ENCODE results near the gene RARB.

RARB gene

DNA sequence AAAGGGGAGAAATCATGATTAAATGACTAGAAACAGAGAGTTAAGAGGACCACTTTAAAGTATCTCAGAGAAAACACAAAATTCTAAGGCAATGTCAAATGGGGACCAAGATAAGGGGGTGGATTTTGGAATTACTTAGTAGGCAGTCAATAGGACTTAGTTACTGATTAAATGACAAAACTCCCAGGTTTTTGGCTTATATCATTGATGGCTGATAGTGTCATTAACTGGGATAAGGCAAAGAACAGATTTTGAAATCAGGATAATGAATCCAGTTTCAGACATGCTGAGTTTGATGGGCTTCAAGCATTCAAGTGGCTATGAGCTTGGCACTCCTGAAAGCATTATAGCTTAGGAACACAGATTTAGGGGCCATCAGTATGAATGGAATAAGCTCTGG, 182.7 kb downstream of the RARB start:
- H3K27ac ChIP-seq = no peak overlapping the region
- TF ChIP-seq, protein P1, sequence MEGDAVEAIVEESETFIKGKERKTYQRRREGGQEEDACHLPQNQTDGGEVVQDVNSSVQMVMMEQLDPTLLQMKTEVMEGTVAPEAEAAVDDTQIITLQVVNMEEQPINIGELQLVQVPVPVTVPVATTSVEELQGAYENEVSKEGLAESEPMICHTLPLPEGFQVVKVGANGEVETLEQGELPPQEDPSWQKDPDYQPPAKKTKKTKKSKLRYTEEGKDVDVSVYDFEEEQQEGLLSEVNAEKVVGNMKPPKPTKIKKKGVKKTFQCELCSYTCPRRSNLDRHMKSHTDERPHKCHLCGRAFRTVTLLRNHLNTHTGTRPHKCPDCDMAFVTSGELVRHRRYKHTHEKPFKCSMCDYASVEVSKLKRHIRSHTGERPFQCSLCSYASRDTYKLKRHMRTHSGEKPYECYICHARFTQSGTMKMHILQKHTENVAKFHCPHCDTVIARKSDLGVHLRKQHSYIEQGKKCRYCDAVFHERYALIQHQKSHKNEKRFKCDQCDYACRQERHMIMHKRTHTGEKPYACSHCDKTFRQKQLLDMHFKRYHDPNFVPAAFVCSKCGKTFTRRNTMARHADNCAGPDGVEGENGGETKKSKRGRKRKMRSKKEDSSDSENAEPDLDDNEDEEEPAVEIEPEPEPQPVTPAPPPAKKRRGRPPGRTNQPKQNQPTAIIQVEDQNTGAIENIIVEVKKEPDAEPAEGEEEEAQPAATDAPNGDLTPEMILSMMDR (IDR thresholded peaks at IDR 0.05) = no peak
- no peak for TF ChIP-seq ZFX (IDR thresholded peaks at IDR 0.05; ENCODE audit: borderline replicate concordance)

DNA sequence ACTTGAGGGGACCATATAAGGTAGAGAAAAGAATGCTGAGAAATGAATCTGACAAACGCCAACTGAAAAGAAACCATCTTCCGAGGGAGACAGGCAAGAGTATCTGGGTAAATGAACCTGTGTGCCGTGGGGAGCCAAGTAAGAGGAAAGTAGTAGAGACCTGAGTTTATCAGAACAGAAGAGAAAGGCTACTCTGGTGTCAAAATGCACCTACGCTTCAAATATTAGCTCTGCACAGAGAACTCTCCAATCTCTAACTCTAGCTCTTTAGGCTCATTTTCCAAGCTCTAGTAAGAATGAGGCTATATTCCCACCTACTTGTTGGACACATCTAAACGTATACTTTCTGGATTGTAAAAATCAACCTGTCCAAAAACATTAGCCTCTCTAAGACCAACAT, 183.1 kb downstream of the RARB start:
- TF ChIP-seq, protein P1 (IDR thresholded peaks at IDR 0.05) = no peak
- TF ChIP-seq ZFX (IDR thresholded peaks at IDR 0.05; ENCODE audit: borderline replicate concordance) = no peak
- H3K27ac ChIP-seq = no peak overlapping the region

DNA sequence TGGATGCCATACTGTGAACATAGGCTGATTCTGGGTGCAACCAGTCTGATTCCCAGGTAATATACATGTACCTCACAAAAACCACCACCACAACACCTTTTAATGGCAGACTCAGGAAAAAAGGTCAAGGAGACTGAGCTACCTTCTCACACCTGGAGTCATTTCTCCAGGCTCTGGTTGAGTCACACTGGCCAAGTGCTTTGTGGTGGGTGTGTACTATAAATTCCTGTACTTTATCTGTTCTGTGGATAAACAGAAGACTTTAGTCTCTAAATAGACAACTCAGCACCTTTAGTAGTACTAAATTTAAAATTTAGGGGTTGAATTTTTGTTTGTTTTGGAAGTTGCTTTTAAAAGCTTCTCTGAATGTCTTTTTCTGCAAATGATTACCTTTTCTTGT, 190.0 kb downstream of the RARB start:
- no peak for TF ChIP-seq ZFX (IDR thresholded peaks at IDR 0.05; ENCODE audit: borderline replicate concordance)
- TF ChIP-seq, protein P1 (IDR thresholded peaks at IDR 0.05) = no peak
- no peak overlapping the region for H3K27ac ChIP-seq

DNA sequence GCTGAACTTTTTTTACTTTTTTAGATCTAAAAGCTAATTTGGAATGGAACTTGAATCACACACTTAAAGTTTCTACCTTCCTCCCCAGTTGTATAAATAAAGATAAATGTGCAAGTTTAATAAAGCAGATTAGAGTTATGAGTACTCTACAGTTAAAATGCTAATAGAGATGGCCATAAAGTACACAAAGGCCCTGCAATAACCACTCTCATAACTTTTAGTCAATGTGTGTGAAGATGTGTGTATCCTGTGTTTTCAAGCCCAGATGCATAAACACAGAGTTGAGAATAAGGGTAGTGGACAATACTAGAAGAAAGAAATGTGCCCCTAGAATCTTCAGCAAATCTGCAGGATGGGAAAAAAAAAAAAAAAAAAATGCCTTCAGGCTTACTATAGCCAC, 191.3 kb downstream of the RARB start:
- no peak overlapping the region for H3K27ac ChIP-seq
- TF ChIP-seq, protein P1 (IDR thresholded peaks at IDR 0.05) = no peak
- no peak for TF ChIP-seq ZFX (IDR thresholded peaks at IDR 0.05; ENCODE audit: borderline replicate concordance)

DNA sequence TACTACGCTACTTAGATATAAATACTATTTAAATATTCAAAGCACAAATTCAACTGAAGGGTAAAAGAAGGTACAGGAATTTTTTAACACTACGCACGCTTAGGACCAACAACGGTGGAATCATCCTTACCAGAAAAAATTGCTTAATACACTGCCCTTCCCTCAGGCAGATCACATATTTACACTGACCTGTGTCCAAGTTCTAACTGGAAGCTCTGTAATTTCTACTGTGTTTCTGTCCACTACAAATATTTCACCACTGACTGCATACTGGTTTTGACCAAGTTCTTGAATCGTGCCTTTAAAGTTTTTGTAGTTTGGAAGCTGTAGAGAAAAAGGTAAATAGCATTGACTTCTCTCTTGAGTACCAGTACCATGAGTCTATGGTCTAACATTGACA, 192.4 kb downstream of the RARB start:
- no peak overlapping the region for H3K27ac ChIP-seq
- TF ChIP-seq, protein P1 (IDR thresholded peaks at IDR 0.05) = no peak
- TF ChIP-seq ZFX (IDR thresholded peaks at IDR 0.05; ENCODE audit: borderline replicate concordance) = no peak

DNA sequence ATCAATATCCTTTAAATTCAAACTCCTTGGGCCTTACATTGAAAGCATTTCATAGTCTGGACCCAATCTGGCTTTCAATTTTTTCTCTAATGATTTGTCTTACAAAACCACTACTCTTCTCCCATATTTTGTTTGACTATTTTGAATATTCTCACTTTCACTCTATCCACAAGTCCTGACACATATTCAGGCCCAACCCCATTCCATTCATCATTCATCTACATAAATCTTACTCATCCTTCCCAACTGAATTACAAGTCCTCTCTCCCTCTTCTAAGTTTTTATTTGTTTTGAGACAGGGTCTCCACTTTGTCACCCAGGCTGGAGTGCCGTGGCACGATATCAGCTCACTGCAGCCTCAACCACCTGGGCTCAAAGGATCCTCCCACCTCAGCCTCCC, 193.0 kb downstream of the RARB start:
- TF ChIP-seq, protein P1 (IDR thresholded peaks at IDR 0.05) = no peak
- no peak for TF ChIP-seq ZFX (IDR thresholded peaks at IDR 0.05; ENCODE audit: borderline replicate concordance)
- H3K27ac ChIP-seq = no peak overlapping the region

DNA sequence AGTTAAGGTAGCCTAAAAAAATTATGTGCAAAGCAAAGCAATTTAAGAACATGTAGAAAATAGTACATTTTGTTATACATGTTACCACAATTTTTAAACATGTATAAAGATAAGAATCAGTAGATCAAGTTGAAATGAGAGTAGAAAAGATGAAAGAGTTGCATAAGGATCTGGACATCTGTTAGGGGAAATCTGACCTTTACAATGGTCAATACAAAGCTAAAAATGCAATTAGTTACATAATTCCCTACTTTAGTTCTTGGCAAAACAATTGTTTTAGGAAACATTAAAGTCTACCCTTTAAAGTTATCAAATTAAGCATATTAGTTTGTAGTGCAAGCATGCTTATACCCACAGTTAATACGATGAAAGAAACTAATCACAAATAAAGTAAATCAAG, 203.9 kb downstream of the RARB start:
- H3K27ac ChIP-seq = no peak overlapping the region
- TF ChIP-seq, protein P1 (IDR thresholded peaks at IDR 0.05) = no peak
- TF ChIP-seq ZFX (IDR thresholded peaks at IDR 0.05; ENCODE audit: borderline replicate concordance) = no peak

All from 22Rv1 (cell line).